Measurements from ENCODE around the gene EIF3B. TPM values are rescaled to one million over a fixed set of nuclear protein-coding genes. Genes with fewer than 3 reads are reported as not detected.
A peak's percentile ranks its signal among the peaks of the same experiment; 100 is the strongest.

EIF3B gene
- total and polyA plus RNA-seq, 12 donors = 48.6 to 102 (median 68.2) TPM

GRCh38 chr7:2379161-2379560, 24.5 kb downstream of the EIF3B start:
- H3K27ac ChIP-seq = no peak overlapping the region
- peaks cover 0 to 81% (median 57%) of the 10 kb centered on the region in 9 donors for H3K36me3 ChIP-seq
- H3K27me3 ChIP-seq = no peaks in the 10 kb centered on the region
- H3K4me3 ChIP-seq = no peak overlapping the region
- WGBS, 2 donors = 94 to 95% methylated on average over 20 of the region's 20 CpGs
- no peak for DNase-seq
- no peaks in the 10 kb centered on the region for H3K4me1 ChIP-seq
- no peaks in the 10 kb centered on the region for H3K9me3 ChIP-seq
- intact Hi-C loops (cut with DNase I) = no loop called here
- no peak for TF ChIP-seq CTCF (IDR thresholded peaks at IDR 0.05)
- no peak for ATAC-seq

DNA sequence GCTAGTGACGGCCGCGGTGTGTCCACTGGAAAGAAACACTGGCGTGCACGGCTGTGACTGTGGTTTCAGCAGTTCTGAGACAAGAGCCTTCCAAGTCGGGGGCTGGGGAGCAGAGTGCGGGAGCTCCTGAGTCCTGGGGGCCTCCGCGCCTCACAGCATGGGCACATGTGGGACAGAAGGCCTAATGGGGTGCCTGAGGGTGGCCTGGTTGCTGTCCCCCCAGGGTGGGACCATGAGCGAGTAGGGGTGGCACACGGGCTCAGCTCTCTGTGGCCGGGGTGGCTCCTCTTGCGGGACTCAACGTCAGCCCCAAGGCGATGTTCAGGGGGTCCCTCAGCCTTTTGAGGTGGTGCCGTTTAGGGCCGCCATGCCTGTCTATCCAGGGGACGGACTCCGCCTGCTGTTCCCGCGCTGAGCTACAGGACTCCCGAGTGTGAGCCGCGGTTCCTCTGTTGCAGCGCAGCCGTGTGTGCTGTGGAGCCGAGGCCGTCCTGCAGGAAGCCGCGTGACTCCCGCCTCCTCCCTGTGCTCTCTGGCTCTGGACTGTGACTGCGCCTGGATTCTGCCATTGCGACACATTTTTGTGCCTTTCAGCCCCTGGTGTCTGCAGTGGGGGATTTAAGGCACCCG, 25.3 kb downstream of the EIF3B start:
- Histone ChIP-seq H3K4me1 (no peaks in the 10 kb centered on the region), H3K27me3 (no peaks in the 10 kb centered on the region), H3K4me3 (no peak overlapping the region), H3K9me3 (no peaks in the 10 kb centered on the region), H3K36me3 (peaks cover 0 to 73% (median 49%) of the 10 kb centered on the region in 9 donors), H3K27ac (no peak overlapping the region)
- intact Hi-C loops (cut with DNase I) = no loop called here
- DNase-seq (no peak), ATAC-seq (peak in 1 of 8 donors; percentile 20)
- 93 to 94% methylated on average over 34 of the region's 34 CpGs for WGBS, 2 donors
- no peak for TF ChIP-seq CTCF (IDR thresholded peaks at IDR 0.05)

DNA sequence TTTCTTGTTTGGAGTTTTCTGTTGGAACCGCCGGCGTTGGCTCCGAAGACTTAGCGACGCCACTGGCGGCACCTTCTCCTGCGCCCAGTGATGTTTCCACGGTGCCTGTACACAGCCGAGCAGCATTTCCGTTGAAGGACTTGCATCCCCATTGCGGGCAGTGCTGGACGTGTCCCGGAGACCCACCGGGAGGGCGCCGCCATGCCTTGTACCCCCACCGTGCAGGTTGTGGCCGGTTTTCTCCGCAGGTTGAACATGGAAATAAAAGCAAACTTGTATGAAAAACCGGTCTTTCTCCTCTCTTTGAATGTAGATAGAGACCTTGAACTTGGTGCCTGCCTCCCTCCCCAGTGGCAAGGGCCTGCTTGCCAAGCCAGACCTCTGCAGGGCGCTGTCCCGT, 25.8 kb downstream of the EIF3B start:
- peaks cover 0 to 68% (median 44%) of the 10 kb centered on the region in 9 donors for H3K36me3 ChIP-seq
- ATAC-seq (no peak), DNase-seq (no peak)
- no peaks in the 10 kb centered on the region for H3K27me3 ChIP-seq
- H3K4me3 ChIP-seq = no peak overlapping the region
- H3K4me1 ChIP-seq = no peaks in the 10 kb centered on the region
- TF ChIP-seq CTCF (IDR thresholded peaks at IDR 0.05) = no peak
- no peaks in the 10 kb centered on the region for H3K9me3 ChIP-seq
- intact Hi-C loops (cut with DNase I) = no loop called here
- no peak overlapping the region for H3K27ac ChIP-seq
- 95 to 96% methylated on average over 23 of the region's 23 CpGs for WGBS, 2 donors

- peaks cover 0 to 60% (median 39%) of the 10 kb centered on the region in 9 donors for H3K36me3 ChIP-seq
- no peaks in the 10 kb centered on the region for H3K9me3 ChIP-seq
- WGBS, 2 donors = 51 to 65% methylated on average over 5 of the region's 5 CpGs
- no peak for ATAC-seq
- no peak overlapping the region for H3K27ac ChIP-seq
- H3K27me3 ChIP-seq = no peaks in the 10 kb centered on the region
- H3K4me3 ChIP-seq = no peak overlapping the region
- H3K4me1 ChIP-seq = no peaks in the 10 kb centered on the region
- TF ChIP-seq CTCF (IDR thresholded peaks at IDR 0.05) = no peak
- intact Hi-C loops (cut with DNase I) = no loop called here
- DNase-seq = no peak
Observed at GRCh38 chr7:2381227-2381626, 26.6 kb downstream of the EIF3B start.

Data from heart right ventricle (tissue), 16 donors.